WI38 (cell line): ENCODE data around the gene ZNF593.

Source experiments
- H3K4me3 ChIP-seq: 2 replicates; pipeline ENCODE4 v1.5.1; 2011; ENCODE audit warnings: low read depth, mild to moderate bottlenecking, control low read depth, low read length
- CTCF ChIP-seq: IDR thresholded peaks from 2 replicates; pipeline ENCODE4 v1.5.1; 2012; ENCODE audit warnings: low read depth, mild to moderate bottlenecking, control low read depth, low read length

Gene ZNF593

GRCh38 chr1:26134466-26134865 lies 35.2 kb upstream of the ZNF593 start:
- no peak for TF ChIP-seq CTCF
- H3K4me3 ChIP-seq, result no peak overlapping the region

DNA sequence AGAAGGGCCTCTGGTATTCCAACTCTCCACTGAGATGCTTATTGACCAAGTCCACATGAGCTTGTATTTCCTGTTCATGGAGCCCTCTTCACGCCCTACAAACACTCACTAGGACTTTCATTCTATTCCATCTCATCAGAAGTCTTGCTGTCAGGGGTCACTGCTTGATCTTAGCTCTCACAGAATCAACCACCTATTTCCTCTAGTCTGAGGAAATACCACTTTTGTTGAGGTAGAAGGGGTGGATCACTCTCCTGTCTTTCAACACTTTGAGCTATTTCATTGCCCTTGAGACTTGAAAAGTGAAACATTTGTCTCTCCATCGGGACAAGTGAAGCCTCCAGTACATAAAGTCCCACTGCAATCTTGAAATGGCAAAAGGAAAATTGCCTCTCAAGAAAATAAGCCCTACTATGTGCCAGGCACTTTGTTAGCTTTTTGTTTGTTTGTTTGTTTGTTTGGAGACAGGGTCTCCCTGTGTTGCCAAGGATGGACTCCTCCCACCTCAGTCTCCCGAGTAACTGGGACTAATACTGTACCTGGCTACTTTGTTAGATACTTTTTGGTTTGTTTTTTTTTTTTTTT lies 30.6 kb upstream of the ZNF593 start:
- H3K4me3 ChIP-seq, result no peak overlapping the region
- TF ChIP-seq CTCF, result no peak

GRCh38 chr1:26142159-26142558 lies 27.5 kb upstream of the ZNF593 start:
- no peak overlapping the region for H3K4me3 ChIP-seq
- TF ChIP-seq CTCF, result no peak

DNA sequence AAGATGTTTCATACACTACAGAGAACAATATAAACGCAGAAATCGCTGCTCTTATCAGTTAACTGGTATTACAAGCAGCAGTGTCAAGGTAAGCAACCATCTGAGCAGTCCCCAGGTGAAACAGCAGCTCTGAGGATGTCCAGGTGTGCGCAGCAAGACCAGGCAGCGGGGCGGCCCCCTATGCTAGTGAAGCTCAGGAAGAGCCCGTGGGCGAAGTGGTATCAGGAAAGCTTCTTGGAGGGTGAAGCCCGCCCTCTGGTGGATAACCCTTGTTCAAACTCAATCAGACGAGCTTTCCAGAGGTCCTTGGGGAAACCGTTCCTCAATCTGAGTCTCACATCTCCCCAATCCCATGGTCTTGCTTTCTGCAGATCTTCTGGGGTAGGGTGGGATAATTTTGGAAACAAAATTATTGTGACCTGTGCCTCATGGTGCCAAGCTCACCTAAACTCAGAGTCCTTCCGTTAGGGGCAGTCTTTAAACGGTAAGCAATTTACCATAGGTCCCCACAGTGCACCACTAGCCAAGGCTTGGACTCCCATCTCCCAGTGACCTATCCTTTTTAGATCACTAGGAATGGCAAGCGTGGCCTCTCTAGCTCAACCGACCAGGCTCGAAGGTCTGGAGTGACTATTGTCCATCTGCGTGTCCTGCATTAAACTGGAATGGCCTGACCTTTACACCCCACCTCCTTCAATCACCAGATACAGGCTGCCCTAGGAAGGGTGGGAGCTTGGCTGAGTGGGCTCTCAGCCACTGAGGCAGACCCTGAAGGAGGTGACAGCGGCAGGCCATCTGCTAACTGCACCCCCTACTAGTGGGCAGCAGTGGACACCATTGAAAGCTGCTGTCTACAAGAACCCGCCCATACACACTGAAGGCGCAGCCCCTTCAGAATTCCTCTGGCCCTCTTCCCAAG lies 24.4 kb upstream of the ZNF593 start:
- peak; percentile 63 for TF ChIP-seq CTCF

GRCh38 chr1:26145960-26146294 lies 23.8 kb upstream of the ZNF593 start:
- TF ChIP-seq CTCF, result no peak
- H3K4me3 ChIP-seq, result no peak overlapping the region

More for the DNA sequence above, 24.4 kb upstream of the ZNF593 start:
- H3K4me3 ChIP-seq, result no peak overlapping the region

- no peak overlapping the region for H3K4me3 ChIP-seq
- TF ChIP-seq CTCF, result no peak
Measured at GRCh38 chr1:26148887-26149286, 20.8 kb upstream of the ZNF593 start.

- no peak for TF ChIP-seq CTCF
- H3K4me3 ChIP-seq, result no peak overlapping the region
Measured at GRCh38 chr1:26153966-26154532, 15.7 kb upstream of the ZNF593 start.
